GM23338 (cell line): ENCODE results near the gene FNDC10. TPM values are rescaled to one million over a fixed set of nuclear protein-coding genes. Genes with fewer than 3 reads are reported as not detected.

Experiments
- ATAC-seq: fragments of 200-7000 bp; cut with Tn5 transposase; 3 replicates; pipeline ENCODE4 v1.9.1; 2020
- DNase-seq: peaks from one replicate; pipeline ENCODE4 v3.0.0-alpha.2; 2015; ENCODE audit warnings: low spot score
- H2AFZ ChIP-seq: fragments of 200-600 bp; sonication (generic); 2 replicates; pipeline ENCODE4 v1.8.0; 2016; ENCODE audit warnings: antibody characterized with exemption, mild to moderate bottlenecking, moderate library complexity
- H3F3A ChIP-seq: fragments of 200-600 bp; sonication (generic); replicated peaks from 2 replicates; pipeline ENCODE4 v1.8.0; 2017; ENCODE audit warnings: antibody characterized with exemption, mixed run types, low read depth
- H3K27ac ChIP-seq: fragments of 200-600 bp; sonication (generic); 2 replicates; pipeline ENCODE4 v1.6.1; 2016; ENCODE audit warnings: low read depth
- H3K27me3 ChIP-seq: fragments of 200-600 bp; sonication (generic); 2 replicates; pipeline ENCODE4 v1.8.0; 2016; ENCODE audit warnings: mild to moderate bottlenecking, mixed run types, moderate library complexity; ENCODE audit not compliant: insufficient read depth
- H3K36me3 ChIP-seq: fragments of 200-600 bp; sonication (generic); 2 replicates; pipeline ENCODE4 v1.8.0; 2016; ENCODE audit warnings: mild to moderate bottlenecking; ENCODE audit not compliant: insufficient read depth
- H3K4me1 ChIP-seq: fragments of 200-600 bp; sonication (generic); 2 replicates; pipeline ENCODE4 v1.8.0; 2016; ENCODE audit warnings: mild to moderate bottlenecking, moderate library complexity; ENCODE audit not compliant: insufficient read depth
- H3K4me2 ChIP-seq: fragments of 200-600 bp; sonication (generic); 2 replicates; pipeline ENCODE4 v1.7.1; 2017; ENCODE audit warnings: mixed run types
- H3K4me3 ChIP-seq: fragments of 200-600 bp; sonication (generic); 2 replicates; pipeline ENCODE4 v1.6.1; 2016; ENCODE audit warnings: mixed run types
- H3K79me2 ChIP-seq: fragments of 200-600 bp; sonication (generic); replicated peaks from 2 replicates; pipeline ENCODE4 v1.8.0; 2017; ENCODE audit warnings: mild to moderate bottlenecking; ENCODE audit not compliant: insufficient read depth
- H3K9me2 ChIP-seq: fragments of 200-600 bp; sonication (generic); 2 replicates; pipeline ENCODE4 v1.8.0; 2017; ENCODE audit not compliant: insufficient read depth
- H4K20me1 ChIP-seq: fragments of 200-600 bp; sonication (generic); replicated peaks from 2 replicates; pipeline ENCODE4 v1.8.0; 2017; ENCODE audit warnings: mild to moderate bottlenecking; ENCODE audit not compliant: insufficient read depth
- H3K27ac Mint-ChIP-seq: 2 replicates; pipeline ENCODE4 v1.8.0; 2020; ENCODE audit warnings: inconsistent platforms, mild to moderate bottlenecking, moderate library complexity, mixed read lengths
- H3K27me3 Mint-ChIP-seq: 3 replicates; pipeline ENCODE4 v1.8.0; 2022; ENCODE audit warnings: low read depth, mild to moderate bottlenecking, moderate library complexity, mixed read lengths, inconsistent platforms; ENCODE audit not compliant: insufficient read depth, poor library complexity
- H3K36me3 Mint-ChIP-seq: 3 replicates; pipeline ENCODE4 v1.8.0; 2021; ENCODE audit warnings: low read depth, mild to moderate bottlenecking, inconsistent platforms, moderate library complexity, mixed read lengths
- H3K4me1 Mint-ChIP-seq: 3 replicates; pipeline ENCODE4 v1.8.0; 2020; ENCODE audit warnings: mild to moderate bottlenecking, inconsistent platforms, mixed read lengths
- H3K4me3 Mint-ChIP-seq: 3 replicates; pipeline ENCODE4 v1.8.0; 2021; ENCODE audit warnings: moderate library complexity, mild to moderate bottlenecking, inconsistent platforms, mixed read lengths
- H3K9me3 Mint-ChIP-seq: 3 replicates; pipeline ENCODE4 v1.8.0; 2020; ENCODE audit warnings: moderate library complexity, mild to moderate bottlenecking, inconsistent platforms, mixed read lengths
- CREB1 ChIP-seq: fragments of 250-450 bp; sonication (Bioruptor Pico); IDR thresholded peaks from 2 replicates; pipeline ENCODE4 v1.5.0; 2020; ENCODE audit warnings: low read depth, mild to moderate bottlenecking, moderate library complexity
- CTCF ChIP-seq, 2 experiments: fragments of 200-600 bp in 1 of 2; sonication (generic) in 1 of 2; conservative IDR thresholded peaks; 2 replicates each; pipeline versions ENCODE4 v1.5.1 to v1.6.1; 2016 to 2017; ENCODE audit warnings: antibody characterized with exemption in 2 of 2, low read depth in 2 of 2, mild to moderate bottlenecking in 2 of 2, moderate library complexity in 1 of 2
- EZH2 ChIP-seq: fragments of 200-600 bp; sonication (generic); IDR thresholded peaks from one replicate; pipeline ENCODE4 v1.8.0; 2017; ENCODE audit warnings: antibody characterized with exemption, mild to moderate bottlenecking, low read depth; ENCODE audit not compliant: unreplicated experiment
- ZNF462 ChIP-seq: fragments of 250-450 bp; sonication (Bioruptor Pico); IDR thresholded peaks from 2 replicates; pipeline ENCODE4 v1.5.0; 2020; ENCODE audit warnings: mild to moderate bottlenecking, moderate library complexity
- polyA plus RNA-seq: library from polyadenylated mRNA; unstranded; fragments of >200 nt; fragmentation: Nextera tagmentation; extraction: Ambion mirVana; gene quantifications from 2 replicates; pipeline ENCODE4 v1.2.1, GENCODE V29; 2016
- total RNA-seq: library from RNA; depleted of rRNA; stranded (reverse); fragments of >200 nt; shearing (Covaris generic); gene quantifications from 2 replicates; pipeline ENCODE4 v1.2.3, GENCODE V29; 2014
- TF ChIP-seq, protein P1 (sequence below): IDR thresholded peaks from one replicate; pipeline ENCODE4 v1.6.1; 2018; ENCODE audit warnings: antibody characterized with exemption; ENCODE audit not compliant: unreplicated experiment

FNDC10 gene
- total and polyA plus RNA-seq, 2 experiments from 2014 or later, result 7.7 to 15.1 TPM

- no peak overlapping the region for H3K27ac ChIP-seq
- H3K79me2 ChIP-seq, result peaks cover 13% of the 10 kb centered on the region
- H3K27me3 Mint-ChIP-seq, result peaks cover 6% of the 10 kb centered on the region
- no peaks in the 10 kb centered on the region; the same call in 2 of the 3 replicates for H3K9me3 Mint-ChIP-seq
- peak overlapping the region; percentile 75 for H3K27ac Mint-ChIP-seq
- ATAC-seq (no peak; the same call in 2 of the 3 replicates), DNase-seq (no peak)
- no peaks in the 10 kb centered on the region for H3K36me3 ChIP-seq
- H3F3A ChIP-seq, result 0 out of 2 replicates have a peak, but pooled peaks cover 15% of the 10 kb centered on the region
- H3K9me2 ChIP-seq, result no peaks in the 10 kb centered on the region
- H4K20me1 ChIP-seq, result peaks cover 25% of the 10 kb centered on the region
- H3K4me1 Mint-ChIP-seq, result no peaks in the 10 kb centered on the region
- H3K36me3 Mint-ChIP-seq, result peaks cover 8% of the 10 kb centered on the region; the same call in 1 of the 3 replicates
- H3K4me3 Mint-ChIP-seq, result no peak overlapping the region
- no peak overlapping the region for H2AFZ ChIP-seq
- no peaks in the 10 kb centered on the region for H3K27me3 ChIP-seq
- H3K4me2 ChIP-seq, result no peak overlapping the region
- TF ChIP-seq ZNF462 (CRISPR knock-in tag) (no peak), CTCF (conservative IDR thresholded peaks at IDR 0.05; ENCODE audit: low read depth in 2 of 2) (no peak), EZH2 (no peak), CREB1 (CRISPR knock-in tag) (no peak)
- TF ChIP-seq, protein P1, sequence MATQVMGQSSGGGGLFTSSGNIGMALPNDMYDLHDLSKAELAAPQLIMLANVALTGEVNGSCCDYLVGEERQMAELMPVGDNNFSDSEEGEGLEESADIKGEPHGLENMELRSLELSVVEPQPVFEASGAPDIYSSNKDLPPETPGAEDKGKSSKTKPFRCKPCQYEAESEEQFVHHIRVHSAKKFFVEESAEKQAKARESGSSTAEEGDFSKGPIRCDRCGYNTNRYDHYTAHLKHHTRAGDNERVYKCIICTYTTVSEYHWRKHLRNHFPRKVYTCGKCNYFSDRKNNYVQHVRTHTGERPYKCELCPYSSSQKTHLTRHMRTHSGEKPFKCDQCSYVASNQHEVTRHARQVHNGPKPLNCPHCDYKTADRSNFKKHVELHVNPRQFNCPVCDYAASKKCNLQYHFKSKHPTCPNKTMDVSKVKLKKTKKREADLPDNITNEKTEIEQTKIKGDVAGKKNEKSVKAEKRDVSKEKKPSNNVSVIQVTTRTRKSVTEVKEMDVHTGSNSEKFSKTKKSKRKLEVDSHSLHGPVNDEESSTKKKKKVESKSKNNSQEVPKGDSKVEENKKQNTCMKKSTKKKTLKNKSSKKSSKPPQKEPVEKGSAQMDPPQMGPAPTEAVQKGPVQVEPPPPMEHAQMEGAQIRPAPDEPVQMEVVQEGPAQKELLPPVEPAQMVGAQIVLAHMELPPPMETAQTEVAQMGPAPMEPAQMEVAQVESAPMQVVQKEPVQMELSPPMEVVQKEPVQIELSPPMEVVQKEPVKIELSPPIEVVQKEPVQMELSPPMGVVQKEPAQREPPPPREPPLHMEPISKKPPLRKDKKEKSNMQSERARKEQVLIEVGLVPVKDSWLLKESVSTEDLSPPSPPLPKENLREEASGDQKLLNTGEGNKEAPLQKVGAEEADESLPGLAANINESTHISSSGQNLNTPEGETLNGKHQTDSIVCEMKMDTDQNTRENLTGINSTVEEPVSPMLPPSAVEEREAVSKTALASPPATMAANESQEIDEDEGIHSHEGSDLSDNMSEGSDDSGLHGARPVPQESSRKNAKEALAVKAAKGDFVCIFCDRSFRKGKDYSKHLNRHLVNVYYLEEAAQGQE, result no peak
- no peaks in the 10 kb centered on the region for H3K4me1 ChIP-seq
- no peak overlapping the region for H3K4me3 ChIP-seq
Measured at GRCh38 chr1:1551524-1552262, 48.2 kb downstream of the FNDC10 start.
